RWPE2 (cell line): Measurements from ENCODE around the gene DGLUCY.

ENCODE experiments used
- ATAC-seq: fragments of 200-7000 bp; cut with Tn5 transposase; 3 replicates; pipeline ENCODE4 v1.9.1; 2021; ENCODE audit warnings: low read depth
- DNase-seq: peaks from one replicate; pipeline ENCODE4 v3.0.0-alpha.2; 2020; ENCODE audit warnings: low spot score
- H3K27ac ChIP-seq: fragments of 450-650 bp; 2 replicates; pipeline ENCODE4 v1.5.1; 2017; ENCODE audit warnings: mild to moderate bottlenecking; ENCODE audit not compliant: poor library complexity, severe bottlenecking
- H3K27me3 ChIP-seq: fragments of 250-450 bp; sonication (Bioruptor Pico); 2 replicates; pipeline ENCODE4 v1.5.1; 2021; ENCODE audit warnings: mild to moderate bottlenecking, moderate library complexity; ENCODE audit not compliant: insufficient read depth, poor library complexity, severe bottlenecking
- H3K36me3 ChIP-seq: fragments of 250-450 bp; sonication (Bioruptor Pico); 2 replicates; pipeline ENCODE4 v1.5.1; 2020; ENCODE audit warnings: low read depth, mild to moderate bottlenecking, moderate library complexity
- H3K4me1 ChIP-seq: fragments of 250-450 bp; sonication (Bioruptor Pico); 2 replicates; pipeline ENCODE4 v1.5.1; 2021; ENCODE audit warnings: mild to moderate bottlenecking, moderate library complexity; ENCODE audit not compliant: insufficient read depth, poor library complexity, severe bottlenecking
- H3K4me3 ChIP-seq: fragments of 250-450 bp; sonication (Bioruptor Pico); 2 replicates; pipeline ENCODE4 v1.5.1; 2021; ENCODE audit warnings: mild to moderate bottlenecking, moderate library complexity; ENCODE audit not compliant: severe bottlenecking
- H3K9me3 ChIP-seq: fragments of 250-450 bp; sonication (Bioruptor Pico); 2 replicates; pipeline ENCODE4 v1.5.1; 2021; ENCODE audit warnings: mild to moderate bottlenecking, moderate library complexity; ENCODE audit not compliant: severe bottlenecking
- TF ChIP-seq, protein P1 (sequence below): fragments of 450-650 bp; IDR thresholded peaks from one replicate; pipeline ENCODE4 v1.5.1; 2017; ENCODE audit warnings: mild to moderate bottlenecking, moderate library complexity; ENCODE audit not compliant: poor library complexity, severe bottlenecking

The DGLUCY gene

DNA sequence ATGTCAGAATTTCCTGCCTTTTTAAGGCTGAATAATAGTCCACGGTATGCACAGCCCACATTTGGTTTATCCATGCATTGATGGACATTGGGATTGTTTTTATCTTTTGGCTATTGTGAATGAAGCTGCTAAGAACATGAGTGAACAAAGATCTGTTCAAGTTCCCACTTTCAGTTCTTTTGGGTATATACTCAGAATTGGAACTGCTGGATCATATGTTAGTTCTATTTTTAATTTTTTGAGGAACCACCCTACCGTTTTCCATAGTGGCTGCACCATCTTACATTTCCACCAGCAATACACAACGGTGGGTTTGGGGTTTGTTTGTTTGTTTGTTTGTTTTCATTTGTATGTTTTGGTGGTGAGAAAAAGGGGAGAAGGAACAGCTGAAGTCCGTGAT is 124.2 kb downstream of the DGLUCY start:
- Histone ChIP-seq H3K27ac (no peak overlapping the region), H3K36me3 (no peaks in the 10 kb centered on the region), H3K27me3 (no peaks in the 10 kb centered on the region), H3K4me1 (peaks cover 2% of the 10 kb centered on the region), H3K9me3 (peaks cover 2% of the 10 kb centered on the region), H3K4me3 (no peak overlapping the region)
- ATAC-seq (no peak), DNase-seq (no peak)
- TF ChIP-seq, protein P1, sequence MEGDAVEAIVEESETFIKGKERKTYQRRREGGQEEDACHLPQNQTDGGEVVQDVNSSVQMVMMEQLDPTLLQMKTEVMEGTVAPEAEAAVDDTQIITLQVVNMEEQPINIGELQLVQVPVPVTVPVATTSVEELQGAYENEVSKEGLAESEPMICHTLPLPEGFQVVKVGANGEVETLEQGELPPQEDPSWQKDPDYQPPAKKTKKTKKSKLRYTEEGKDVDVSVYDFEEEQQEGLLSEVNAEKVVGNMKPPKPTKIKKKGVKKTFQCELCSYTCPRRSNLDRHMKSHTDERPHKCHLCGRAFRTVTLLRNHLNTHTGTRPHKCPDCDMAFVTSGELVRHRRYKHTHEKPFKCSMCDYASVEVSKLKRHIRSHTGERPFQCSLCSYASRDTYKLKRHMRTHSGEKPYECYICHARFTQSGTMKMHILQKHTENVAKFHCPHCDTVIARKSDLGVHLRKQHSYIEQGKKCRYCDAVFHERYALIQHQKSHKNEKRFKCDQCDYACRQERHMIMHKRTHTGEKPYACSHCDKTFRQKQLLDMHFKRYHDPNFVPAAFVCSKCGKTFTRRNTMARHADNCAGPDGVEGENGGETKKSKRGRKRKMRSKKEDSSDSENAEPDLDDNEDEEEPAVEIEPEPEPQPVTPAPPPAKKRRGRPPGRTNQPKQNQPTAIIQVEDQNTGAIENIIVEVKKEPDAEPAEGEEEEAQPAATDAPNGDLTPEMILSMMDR, result no peak

DNA sequence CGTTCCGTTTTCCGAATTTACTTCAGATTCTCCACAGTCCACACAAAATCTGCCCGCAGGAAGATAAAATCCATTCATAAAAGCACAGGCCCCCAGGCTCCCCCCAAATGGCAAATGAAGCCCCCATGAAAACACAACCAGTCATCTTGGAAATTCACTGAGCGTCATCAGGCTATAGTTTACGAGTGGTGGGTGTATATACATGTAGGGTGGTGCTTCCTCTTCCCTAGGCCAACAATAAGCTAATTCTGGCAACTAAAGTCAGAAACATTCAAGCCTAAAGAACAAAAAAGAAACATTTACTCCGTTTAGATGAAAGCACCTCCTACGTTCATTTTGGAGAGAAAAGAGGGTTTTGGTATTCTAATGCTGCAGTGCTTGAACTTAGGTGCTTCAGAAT is 124.8 kb downstream of the DGLUCY start:
- ATAC-seq, result no peak
- Histone ChIP-seq H3K27me3 (no peaks in the 10 kb centered on the region), H3K4me1 (peaks cover 8% of the 10 kb centered on the region), H3K9me3 (peaks cover 2% of the 10 kb centered on the region), H3K36me3 (no peaks in the 10 kb centered on the region), H3K27ac (no peak overlapping the region), H3K4me3 (no peak overlapping the region)
- no peak for DNase-seq
- TF ChIP-seq, protein P1, result no peak

DNA sequence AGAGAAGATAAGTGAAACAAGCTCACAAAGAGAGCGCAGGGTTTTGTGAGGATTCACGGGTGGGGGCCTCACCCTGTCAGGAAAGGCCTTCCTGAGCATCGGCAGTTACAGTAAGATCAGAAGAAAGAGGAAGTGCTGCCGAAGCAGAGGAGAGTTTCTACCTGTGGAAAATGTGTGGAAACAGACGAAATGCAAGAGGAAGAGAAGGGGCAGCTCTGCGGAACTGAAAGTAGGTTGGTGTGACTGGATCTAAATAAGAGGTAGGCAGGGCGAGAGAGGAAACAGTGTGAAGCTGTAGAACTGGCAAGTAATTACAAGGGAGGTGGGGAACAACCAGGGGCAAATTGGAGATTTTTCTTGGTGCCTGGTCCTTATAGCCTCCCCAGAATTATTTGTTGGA is 128.0 kb downstream of the DGLUCY start:
- H3K9me3 ChIP-seq, result peaks cover 2% of the 10 kb centered on the region
- TF ChIP-seq, protein P1, result no peak
- no peak overlapping the region for H3K27ac ChIP-seq
- peaks cover 14% of the 10 kb centered on the region for H3K4me1 ChIP-seq
- ATAC-seq (no peak), DNase-seq (no peak)
- H3K4me3 ChIP-seq, result no peak overlapping the region
- no peaks in the 10 kb centered on the region for H3K36me3 ChIP-seq
- H3K27me3 ChIP-seq, result no peaks in the 10 kb centered on the region

DNA sequence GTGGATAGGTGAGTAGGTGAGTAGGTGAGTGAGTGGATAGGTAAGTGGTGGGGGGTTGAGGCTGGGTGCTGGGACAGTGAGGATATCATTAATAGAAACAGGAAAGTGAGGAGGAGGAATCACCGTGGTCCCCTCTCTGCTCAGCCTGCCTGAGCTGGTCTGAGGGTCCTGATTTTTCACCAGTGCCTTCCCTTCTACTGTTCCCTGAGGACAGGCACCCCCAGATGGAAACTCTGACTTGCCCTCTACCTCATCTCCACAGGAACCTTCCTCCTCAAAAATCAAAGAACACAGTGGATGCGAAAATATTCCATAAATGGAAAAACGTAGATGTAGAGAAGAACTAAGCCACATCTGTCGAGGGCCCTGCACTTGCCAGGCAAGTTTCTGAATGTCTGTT is 128.8 kb downstream of the DGLUCY start:
- Histone ChIP-seq H3K9me3 (peaks cover 2% of the 10 kb centered on the region), H3K4me1 (peaks cover 14% of the 10 kb centered on the region), H3K27ac (peak overlapping the region; percentile 73), H3K27me3 (no peaks in the 10 kb centered on the region), H3K36me3 (no peaks in the 10 kb centered on the region), H3K4me3 (no peak overlapping the region)
- ATAC-seq (no peak), DNase-seq (no peak)
- TF ChIP-seq, protein P1, result no peak

DNA sequence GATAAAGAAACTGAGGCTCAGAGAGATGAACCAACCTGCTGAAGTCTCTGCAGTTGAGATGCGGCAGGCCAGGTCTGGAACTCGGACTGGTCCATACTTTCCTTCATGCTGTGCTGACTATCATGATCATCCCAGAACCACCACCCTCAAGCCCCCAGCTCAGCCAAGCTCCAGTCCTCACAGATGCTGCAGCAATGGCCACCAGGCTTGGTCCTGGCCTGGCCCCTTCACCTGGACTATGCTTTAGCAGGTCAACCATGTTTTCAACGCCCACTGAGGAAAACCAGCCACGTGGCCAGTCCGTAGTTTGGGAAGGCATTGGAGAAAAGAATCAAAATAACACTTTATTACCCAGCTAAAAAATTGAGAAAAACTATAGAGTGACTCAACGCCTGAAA is 129.2 kb downstream of the DGLUCY start:
- ATAC-seq (no peak), DNase-seq (no peak)
- peak overlapping the region; percentile 73 for H3K27ac ChIP-seq
- no peaks in the 10 kb centered on the region for H3K27me3 ChIP-seq
- peaks cover 2% of the 10 kb centered on the region for H3K9me3 ChIP-seq
- H3K36me3 ChIP-seq, result no peaks in the 10 kb centered on the region
- TF ChIP-seq, protein P1, result no peak
- H3K4me1 ChIP-seq, result peaks cover 14% of the 10 kb centered on the region
- H3K4me3 ChIP-seq, result no peak overlapping the region
